Measurements from ENCODE around the gene ZSWIM6.
"Not testable (repeated sequence)": the region's sequence is repeated elsewhere in the genome, so short reads cannot be mapped to it uniquely, and the experiment has no call there.

ZSWIM6 gene

DNA sequence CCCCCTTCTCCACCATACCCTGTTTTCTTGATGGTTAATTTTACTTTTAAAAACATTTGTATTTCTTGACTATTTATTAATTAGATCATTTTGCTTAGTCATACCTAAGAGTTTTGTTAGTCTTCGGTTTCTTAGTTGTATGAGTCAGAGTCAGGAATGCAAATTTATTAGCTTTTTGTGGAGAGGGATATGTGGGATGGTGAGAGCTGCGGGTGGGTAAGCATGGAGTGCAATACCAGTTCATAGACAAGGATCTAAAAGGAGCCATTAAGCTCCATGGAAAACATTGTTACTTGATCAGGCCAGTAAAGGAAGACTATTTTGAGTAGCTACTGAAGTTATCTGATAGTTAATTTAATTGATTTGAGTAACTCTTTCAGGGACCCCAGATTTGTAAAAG is 77.5 kb downstream of the ZSWIM6 start:
- peak; percentile 81 for DNase-seq

DNA sequence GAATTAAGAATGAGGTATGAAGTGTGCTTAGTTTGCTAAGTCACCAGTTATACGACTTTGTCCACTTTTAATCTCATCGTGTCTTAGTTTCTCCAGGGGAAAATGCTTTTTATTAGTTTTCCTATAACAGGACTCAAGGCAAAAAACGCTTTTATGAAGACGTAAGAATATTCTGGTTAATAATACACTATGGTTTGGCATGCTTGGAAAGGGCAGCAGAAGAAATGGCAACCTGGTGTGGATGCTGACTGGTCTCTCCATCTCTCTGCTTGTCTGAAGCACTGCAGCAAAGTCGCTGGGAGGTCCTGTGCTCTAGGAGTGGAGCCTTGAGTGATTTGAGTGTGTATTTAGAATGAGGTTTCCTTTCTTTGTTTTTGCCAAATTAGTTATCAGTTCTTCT is 78.8 kb downstream of the ZSWIM6 start:
- DNase-seq = no peak

DNA sequence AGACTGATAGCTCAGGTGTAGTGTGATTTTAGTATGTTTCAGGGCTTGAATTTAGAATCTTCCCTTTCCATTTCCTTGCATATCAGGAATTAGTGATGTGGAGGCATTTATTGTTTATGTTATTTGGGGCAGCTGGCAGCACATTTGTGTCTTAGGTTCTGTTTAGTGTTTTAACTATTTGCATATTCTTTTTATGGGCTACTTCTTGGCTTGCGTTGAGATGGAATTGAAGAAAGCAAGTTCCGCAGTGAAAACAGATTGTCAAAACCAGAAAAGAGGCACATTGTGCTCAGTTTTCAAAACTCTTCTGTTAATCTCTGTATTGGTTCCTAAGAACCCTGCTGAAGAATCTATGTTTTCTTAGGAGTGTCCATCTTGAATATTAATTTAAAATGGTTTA is 80.3 kb downstream of the ZSWIM6 start:
- DNase-seq = no peak

DNA sequence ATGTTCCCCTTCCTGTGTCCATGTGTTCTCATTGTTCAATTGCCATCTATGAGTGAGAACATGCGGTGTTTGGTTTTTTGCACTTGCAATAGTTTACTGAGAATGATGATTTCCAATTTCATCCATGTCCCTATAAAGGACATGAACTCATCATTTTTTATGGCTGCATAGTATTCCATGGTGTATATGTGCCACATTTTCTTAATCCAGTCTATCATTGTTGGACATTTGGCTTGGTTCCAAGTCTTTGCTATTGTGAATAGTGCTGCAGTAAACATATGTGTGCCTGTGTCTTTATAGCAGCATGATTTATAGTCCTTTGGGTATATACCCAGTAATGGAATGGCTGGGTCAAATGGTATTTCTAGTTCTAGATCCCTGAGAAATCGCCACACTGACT is 81.1 kb downstream of the ZSWIM6 start:
- DNase-seq = not testable (repeated sequence)

DNA sequence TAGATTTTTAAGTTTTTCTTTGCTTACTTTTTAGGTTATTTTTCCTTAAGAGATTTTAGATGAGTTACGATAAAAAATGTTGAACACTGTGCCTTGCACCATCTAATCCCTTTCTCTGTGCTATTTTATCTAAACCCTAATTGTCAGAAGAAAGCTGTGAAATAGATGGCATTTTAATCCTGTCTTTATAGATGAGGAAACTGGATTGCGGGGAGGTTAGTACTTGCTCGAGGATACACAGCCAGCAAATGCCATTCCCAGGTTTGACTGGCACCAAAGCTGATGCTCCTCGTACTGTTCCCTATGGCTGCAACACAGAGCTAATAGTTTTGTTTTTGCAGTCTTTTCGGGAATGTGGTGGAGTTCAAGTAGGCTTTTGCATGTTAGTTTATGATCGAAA is 82.7 kb downstream of the ZSWIM6 start:
- no peak for DNase-seq

DNA sequence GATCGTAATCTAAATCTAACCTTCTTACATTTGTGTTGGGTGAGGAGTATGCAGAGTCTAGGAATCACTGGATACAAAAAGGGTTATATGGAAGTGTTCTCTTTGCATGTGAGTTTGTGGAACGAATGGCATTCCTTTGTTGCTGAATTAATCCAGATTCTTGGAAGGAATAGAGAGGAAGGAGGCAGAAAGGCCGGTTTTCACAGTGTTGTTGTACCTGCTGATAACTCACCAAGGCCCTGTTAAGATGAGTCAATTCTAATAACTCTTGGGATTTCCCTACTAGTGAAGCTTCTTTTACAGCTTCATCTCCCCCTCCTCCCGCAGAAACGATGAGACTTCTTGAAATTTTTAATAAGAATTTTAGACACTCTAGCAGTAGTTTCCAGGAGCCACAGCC is 84.0 kb downstream of the ZSWIM6 start:
- DNase-seq = no peak

DNA sequence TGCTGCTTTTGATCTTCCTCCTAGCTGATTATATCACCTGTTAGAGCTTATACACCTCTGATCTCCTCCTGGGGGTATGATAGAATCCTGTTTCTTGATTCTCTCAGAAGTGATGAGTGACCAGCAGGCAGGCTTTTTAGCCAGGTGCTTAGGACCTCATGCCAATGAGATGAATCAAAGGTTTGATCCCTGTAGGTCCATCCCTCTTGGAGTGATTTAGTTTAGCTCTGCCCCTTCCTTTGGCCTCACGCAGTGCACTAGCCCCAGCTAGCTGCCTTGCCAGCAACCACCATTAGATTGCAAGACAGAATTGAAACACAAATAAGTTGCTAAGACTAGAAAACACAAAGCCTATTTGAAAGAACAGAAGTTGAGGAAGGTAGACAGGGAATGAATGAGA is 84.4 kb downstream of the ZSWIM6 start:
- DNase-seq = no peak

DNA sequence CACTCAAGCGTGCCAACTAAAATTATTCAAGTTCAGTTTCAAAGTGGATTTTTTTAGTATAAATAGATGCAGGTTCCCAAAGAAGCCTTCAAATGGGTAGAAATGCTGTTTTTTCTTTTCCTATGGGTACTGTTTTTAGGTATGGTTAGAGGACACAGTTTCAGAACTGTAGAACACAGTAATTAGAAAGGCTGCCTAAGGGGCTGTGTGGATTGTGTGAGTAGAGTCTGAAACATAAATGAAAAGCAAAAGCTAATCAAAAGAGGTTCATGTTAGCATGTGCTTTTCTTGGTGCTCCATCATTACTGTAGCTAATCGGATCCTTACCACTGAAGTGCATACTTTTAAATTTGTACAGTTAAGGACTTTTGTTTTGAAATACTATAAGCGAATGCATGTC is 85.3 kb downstream of the ZSWIM6 start:
- DNase-seq = no peak

DNA sequence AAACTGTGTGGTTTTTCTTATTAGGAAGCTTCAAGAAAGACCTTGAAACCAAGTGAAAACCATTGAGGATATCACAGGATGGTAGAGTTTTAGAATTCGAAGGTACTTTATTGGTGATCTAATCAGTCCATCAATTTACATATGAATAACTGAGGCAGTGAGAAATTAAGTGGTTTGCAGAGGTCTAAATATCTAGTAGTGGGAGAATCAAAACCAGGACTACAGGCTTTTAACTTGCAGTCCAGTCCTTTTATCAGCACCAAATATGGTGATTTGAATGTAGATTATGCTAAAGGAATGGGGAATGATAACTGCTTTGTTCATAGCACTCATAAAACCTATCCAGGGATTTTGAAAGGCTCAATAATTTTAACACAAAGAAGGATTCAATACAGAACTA is 85.8 kb downstream of the ZSWIM6 start:
- no peak for DNase-seq

DNA sequence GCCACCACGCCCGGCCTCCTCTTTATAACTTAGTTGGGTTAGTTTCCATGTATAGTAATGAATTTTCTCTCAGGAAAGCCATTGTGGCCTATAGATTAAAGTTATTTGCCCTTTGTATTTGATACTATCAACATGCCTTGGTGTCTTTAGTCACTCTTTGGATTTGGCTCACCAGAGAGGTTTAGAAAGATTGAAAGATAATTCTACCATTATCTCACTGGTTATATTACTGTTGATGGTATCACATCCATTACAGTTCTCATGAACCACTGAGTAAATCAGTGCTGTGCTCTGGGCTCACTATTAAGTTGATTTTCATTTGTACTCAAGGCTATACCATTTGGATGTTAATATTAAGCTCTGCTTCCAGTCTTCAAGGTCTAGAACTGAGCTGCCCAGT is 87.0 kb downstream of the ZSWIM6 start:
- no peak for DNase-seq

DNA sequence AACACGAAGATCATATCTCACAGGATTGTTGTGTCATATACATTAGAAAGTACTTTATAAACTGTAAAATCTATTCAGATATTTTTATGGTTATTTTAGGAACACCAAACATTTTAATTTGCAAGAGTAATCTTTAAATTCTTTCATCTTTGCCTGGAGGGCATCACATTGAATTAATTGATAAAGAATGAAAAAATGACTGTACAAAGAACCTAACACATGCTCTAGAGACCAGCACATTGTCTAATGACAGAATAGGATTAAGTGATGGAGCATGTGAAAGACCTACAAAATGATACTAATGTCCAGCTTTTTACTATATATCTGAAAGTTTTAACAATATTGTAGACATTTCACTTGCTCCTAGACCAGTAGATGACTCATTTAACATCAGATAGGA is 88.0 kb downstream of the ZSWIM6 start:
- DNase-seq = no peak

DNA sequence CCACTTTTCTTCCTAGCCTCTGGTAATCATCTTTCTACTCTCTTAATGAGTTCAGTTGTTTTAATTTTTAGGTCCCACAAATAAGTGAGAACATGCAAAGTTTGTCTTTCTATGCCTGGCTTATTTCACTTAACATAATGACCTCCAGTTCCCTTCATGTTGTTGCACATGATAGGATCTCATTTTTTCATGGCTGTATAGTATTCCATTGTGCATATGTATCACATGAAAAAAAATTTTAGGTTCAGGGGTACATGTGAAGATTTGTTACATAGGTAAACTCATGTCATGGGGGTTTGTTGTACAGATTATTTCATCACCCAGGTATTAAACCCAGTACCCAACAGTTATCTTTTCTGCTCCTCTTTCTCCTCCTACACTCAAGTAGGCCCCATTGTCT is 89.2 kb downstream of the ZSWIM6 start:
- not testable (repeated sequence) for DNase-seq

DNA sequence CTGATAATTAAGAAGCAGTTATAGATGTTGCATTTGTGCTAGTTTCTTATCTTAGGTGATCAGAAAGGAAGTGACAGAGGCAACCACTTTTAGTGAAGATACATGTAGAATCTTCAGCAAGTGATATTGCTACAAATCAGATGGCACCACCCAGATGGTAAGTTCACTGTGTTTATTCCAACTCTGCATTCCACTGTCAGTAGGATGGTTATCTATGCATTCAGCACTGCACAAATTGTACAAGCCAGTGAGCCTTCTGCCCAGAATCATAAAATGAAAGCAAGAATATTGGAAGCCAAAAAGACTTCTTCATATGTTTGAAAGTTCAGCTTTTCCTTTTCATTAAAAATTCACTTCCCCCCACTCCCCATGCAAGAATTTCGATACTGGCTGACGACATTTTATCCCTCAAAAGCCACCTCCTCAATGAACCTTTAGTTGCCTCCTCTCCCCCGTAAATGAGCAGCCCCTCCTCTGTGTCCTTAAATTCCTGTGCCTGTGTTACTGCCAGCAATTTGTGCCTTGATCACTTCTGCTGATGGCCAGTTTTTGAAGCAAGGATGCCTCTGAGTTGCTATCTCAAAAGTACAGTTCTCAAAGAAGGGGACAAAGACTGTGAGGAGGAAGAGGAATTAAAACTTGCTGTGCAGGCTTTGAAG is 91.6 kb downstream of the ZSWIM6 start:
- no peak for DNase-seq

DNA sequence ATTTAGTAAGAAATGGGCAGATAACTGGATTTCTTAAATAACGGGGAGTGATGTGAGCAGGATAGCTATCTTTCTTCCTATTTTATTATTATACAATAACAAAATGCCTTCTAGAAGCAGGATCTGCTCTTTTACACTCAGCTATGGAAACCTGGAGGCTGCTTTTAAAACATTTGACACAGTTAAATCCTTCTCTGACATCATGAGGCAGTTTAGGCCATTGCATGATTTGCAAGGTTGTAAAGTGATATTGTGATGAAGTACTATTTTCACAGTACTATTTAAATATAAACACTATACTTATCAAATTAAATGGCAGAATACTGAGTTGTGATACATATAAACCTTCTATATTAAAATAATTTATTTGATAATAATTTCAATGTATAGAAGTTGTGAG is 93.9 kb downstream of the ZSWIM6 start:
- no peak for DNase-seq

DNA sequence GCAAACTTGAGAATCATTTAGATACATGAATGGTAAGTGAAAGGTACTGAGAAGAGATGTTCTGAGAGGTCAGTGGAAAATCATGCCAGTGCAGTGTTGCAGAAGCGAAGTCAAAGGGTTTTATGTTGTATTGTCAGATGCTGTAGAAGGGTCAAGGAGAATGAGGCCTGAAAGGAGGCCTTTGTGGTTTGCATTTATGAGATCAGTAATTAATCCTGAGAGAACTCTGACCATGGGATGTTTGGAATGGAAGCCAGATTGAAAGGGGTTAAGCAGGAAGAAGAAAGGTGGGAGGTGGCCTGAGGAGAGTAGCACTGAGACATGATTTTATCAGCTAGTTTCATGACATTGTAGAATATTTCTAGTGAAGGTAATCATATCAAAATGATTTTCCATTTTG is 97.8 kb downstream of the ZSWIM6 start:
- no peak for DNase-seq

DNA sequence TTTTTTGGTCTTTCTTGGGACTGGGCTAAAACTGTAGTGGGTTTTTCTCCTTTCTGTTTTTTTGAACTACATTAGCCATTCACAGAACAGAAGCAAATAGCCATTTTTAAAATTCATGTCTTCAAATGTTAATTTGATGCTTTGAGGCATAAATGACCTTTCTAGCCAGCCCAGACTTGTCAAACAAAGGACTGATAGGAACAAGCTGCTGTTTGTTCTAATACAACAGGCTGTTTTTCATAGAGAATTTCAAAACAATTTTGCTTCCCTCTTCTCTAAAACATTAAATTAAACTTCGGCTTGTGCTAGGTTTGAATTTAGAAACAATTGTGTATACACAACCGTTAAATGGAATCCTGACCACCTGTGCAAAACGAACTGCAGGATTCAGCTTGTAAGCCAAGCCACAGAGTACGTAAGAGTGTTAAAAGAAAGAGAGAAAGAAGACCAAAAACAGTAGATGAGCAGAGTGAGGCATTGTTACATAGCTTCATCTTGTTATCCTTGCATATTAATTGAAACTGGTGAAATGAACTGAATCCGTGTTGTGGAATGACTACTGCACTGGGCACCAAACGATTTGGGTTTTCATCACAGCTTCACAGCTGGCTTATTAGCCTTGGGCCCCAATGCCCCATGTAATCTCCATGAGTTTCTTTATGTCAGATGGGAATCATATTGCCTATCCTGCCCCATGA is 100.0 kb downstream of the ZSWIM6 start:
- no peak for DNase-seq

DNA sequence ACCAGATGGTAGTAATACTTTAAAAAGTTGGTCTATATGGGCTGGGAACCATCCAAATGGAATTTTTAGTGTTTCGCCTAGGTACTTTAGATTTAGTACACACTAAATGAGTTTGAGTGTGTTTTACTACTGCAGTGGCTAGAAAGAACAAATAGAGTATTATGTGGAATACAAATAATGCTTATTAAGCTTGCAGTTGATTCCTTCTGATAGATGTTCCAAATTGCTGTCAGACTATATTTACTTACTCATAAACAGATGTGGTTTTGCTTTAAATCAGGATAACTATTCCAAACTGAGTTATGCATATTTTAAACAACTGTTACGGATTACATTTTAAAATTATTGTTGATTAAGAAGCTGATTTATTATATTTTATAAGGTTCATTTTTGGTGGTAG is 103.3 kb downstream of the ZSWIM6 start:
- DNase-seq = no peak

DNA sequence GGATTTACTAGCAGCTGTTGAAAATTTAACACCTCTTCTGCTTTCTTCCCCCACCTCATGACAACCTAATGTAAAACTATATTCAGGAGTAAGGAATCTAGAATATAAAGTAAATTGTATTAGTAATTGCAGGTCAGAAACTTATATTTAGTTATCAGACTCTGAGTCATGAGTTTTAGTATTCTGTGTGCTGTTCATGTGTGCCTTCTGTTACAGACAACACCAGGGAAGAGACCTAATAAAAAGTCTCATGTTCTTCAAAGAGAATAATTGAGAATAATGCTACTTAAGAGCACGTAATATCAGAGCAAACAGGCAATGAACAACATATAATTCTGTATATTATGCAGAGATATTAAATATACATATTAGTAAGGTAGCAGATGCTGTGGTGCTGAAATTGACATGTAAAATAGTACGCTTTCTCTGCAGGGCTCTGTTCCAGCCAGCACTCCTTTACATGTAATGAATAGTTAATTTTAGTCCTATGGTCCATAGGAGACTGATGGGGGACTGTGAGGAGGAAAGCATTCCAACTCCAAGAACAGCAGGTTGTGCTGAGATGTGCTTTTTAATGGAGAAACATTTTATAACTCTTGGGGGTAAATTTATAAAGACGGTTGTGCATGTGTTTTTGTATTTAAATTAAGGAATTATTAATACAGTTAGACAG is 106.4 kb downstream of the ZSWIM6 start:
- DNase-seq = no peak

DNA sequence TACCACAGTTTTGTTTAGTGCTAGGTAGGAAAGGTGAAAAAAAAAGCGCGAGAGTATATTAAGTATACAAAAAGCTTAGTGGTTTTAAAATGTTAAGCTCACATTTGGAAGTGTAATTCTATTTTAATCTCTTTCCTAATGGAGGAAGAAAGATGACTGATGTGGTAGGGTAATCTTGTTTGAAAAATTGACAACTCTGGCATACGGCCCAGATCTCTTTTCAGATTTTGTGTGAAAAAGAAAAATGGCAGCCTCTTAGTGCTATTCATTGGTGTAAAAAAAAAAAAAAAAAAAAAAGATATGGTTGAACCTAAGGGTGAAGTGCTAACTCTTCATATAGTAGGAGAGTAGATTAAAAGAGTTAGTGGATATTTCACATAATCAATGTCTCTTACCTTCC is 108.0 kb downstream of the ZSWIM6 start:
- no peak for DNase-seq

DNA sequence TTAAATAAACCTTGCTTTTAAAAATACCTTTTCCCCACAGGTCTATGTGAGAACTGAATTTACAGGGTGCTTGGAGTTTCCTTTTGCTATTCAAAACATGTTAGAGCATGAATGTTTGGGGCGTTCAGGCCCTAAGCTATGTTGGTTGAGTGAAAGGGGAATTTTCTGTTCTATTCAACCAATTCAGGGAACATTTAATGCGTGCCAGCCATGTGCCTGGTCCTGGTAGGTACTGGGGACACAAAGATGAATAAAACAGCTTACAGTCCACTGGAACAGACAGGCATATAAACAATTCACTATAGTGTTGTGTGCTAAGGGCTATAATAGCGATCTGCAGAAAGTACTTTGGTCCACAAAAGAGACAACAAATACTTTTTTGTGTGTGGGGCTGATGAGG is 108.5 kb downstream of the ZSWIM6 start:
- DNase-seq = no peak

DNA sequence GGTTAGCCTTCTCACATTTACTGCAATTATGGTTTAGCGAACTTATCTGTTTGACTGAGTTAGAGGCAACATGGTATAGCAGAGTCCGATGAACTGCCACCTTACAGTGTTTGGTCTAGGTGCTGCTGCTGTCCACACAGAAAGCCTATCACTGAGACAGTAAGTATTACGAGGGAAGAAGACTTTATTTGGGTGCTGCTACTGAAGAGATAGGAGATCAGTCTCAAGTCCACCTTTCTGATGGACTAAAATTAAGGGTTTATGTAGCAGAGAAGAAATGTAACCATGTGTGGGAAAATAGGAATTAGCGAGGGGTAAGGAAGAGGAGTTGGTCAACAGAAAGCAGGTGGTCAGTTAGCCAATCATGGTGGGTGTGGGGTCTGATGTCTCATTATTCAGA is 109.7 kb downstream of the ZSWIM6 start:
- DNase-seq = peak; percentile 51

DNA sequence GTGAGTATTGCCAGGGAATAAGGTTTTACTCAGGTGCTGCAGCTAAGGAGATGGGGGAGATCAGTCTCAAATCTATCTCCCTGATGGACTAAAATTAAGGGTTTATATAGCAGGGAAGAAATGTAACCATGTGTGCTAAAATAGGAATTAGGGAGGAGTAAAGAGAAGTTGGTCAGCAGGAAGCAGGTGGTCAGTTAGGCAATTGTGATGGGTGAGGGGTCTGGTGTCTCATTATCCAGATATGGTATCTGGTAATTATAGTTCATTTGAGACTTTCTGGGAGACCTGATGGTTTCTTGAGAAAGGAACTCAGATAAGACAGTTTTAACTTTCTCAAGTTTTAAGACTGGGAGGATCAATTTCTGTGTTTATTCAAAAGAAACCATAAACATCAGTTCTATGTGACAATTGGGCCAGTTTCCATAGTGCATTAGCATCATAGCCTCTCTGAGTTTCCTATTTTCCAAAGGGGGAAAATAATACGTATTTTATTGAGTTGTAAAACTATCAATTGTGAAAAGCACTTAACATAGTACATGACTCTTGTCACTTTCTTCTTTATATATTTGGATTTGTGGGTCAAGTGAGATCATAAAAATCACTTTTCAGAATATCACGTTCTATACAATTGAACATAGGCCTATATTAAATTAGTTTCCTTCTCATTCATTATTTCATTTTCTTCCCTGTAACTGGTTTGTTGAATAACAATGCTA is 115.9 kb downstream of the ZSWIM6 start:
- DNase-seq = no peak

DNA sequence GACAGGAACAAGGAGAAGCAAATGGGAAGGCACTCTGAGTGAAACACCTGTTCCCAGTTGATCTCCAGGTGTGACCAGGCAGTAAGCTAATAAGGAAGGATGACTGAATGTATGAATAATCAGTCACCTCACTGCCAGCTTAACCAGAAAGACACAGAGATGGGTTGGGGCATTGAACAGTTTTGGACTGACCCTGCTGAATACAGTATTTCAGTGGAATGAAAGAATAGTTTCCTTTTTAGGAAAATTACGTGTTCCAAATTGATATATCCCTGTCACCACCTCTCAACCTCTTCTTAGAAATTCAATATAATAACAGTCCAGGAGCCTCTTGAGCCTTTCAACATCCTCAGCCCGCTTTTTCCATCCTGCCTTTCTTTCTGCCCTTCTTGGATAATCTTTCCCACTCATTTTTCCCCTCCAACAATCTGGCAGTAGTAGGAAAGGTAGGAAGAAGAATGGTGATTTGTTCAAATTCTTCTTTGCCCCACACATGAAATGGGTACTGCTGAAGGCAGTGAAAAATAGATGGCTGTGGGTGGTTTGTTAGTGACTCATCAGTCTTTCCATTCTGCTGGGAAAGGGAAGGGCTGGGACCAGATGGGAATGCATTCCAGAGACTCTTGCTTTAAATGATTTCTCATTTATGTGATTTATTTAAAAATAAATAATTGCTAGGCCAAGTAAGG is 117.9 kb downstream of the ZSWIM6 start:
- DNase-seq = no peak

Data from inflammatory macrophage treated with lipopolysaccharide for 4 hours (primary cell).